HG02884 (cell line): Measurements from ENCODE around the gene FAM171A1.
"Not testable (repeated sequence)": the region's sequence is repeated elsewhere in the genome, so short reads cannot be mapped to it uniquely, and the experiment has no call there.

Experiments used
- ATAC-seq: cut with Tn5 transposase; IDR thresholded peaks from one replicate; pipeline ENCODE4 v1.9.1; 2021; ENCODE audit warnings: mild to moderate bottlenecking, moderate library complexity; ENCODE audit not compliant: unreplicated experiment

FAM171A1 gene

GRCh38 chr10:15370856-15371701, at the start of gene FAM171A1:
Gene FAM171A1, minus strand, starts transcription at chr10:15371289. Its CDS starts 237 bp downstream, at chr10:15371052.
- ATAC-seq, result peak; percentile 46

- ATAC-seq, result no peak
Measured at GRCh38 chr10:15420858-15421257, 49.8 kb upstream of the FAM171A1 start.

GRCh38 chr10:15419279-15419874, 48.3 kb upstream of the FAM171A1 start:
- ATAC-seq, result no peak

- ATAC-seq, result no peak
Measured at GRCh38 chr10:15416034-15416433, 44.9 kb upstream of the FAM171A1 start.

GRCh38 chr10:15411010-15411409, 39.9 kb upstream of the FAM171A1 start:
- no peak for ATAC-seq

GRCh38 chr10:15409350-15409749, 38.3 kb upstream of the FAM171A1 start:
- ATAC-seq, result not testable (repeated sequence)

- no peak for ATAC-seq
Measured at GRCh38 chr10:15408557-15408956, 37.5 kb upstream of the FAM171A1 start.

GRCh38 chr10:15405319-15405718, 34.2 kb upstream of the FAM171A1 start:
- ATAC-seq, result no peak

- no peak for ATAC-seq
Measured at GRCh38 chr10:15401382-15401781, 30.3 kb upstream of the FAM171A1 start.

- ATAC-seq, result not testable (repeated sequence)
Measured at GRCh38 chr10:15400461-15400860, 29.4 kb upstream of the FAM171A1 start.

- ATAC-seq, result no peak
Measured at GRCh38 chr10:15399060-15399661, 28.1 kb upstream of the FAM171A1 start.

- ATAC-seq, result no peak
Measured at GRCh38 chr10:15395935-15396334, 24.8 kb upstream of the FAM171A1 start.

GRCh38 chr10:15393139-15393825, 22.2 kb upstream of the FAM171A1 start:
- no peak for ATAC-seq

GRCh38 chr10:15391491-15391890, 20.4 kb upstream of the FAM171A1 start:
- no peak for ATAC-seq

GRCh38 chr10:15388172-15388571, 17.1 kb upstream of the FAM171A1 start:
- not testable (repeated sequence) for ATAC-seq

GRCh38 chr10:15387021-15387420, 15.9 kb upstream of the FAM171A1 start:
- ATAC-seq, result no peak

GRCh38 chr10:15385552-15386455, 14.7 kb upstream of the FAM171A1 start:
- ATAC-seq, result no peak

- no peak for ATAC-seq
Measured at GRCh38 chr10:15381420-15381819, 10.3 kb upstream of the FAM171A1 start.

GRCh38 chr10:15379078-15379477, 8.0 kb upstream of the FAM171A1 start:
- ATAC-seq, result no peak

- no peak for ATAC-seq
Measured at GRCh38 chr10:15378569-15378968, 7.5 kb upstream of the FAM171A1 start.
